Occipital lobe (tissue), 2 donors: ENCODE data around the gene EEF1AKMT3. TPM values are rescaled to one million over a fixed set of nuclear protein-coding genes. Genes with fewer than 3 reads are reported as not detected.
"Not testable (repeated sequence)": the region's sequence is repeated elsewhere in the genome, so short reads cannot be mapped to it uniquely, and the experiment has no call there.

Source experiments
- DNase-seq: peaks from one replicate; lab custom pipeline; 2025; lab: John Stamatoyannopoulos, UW
- total RNA-seq: library from RNA; depleted of rRNA; stranded (reverse); fragments of >200 nt; gene quantifications from one replicate; pipeline ENCODE4 v1.2.3, GENCODE V29; 2014

The EEF1AKMT3 gene
- total RNA-seq, 1 donor from 2014 or later, result 2.2 TPM

GRCh38 chr12:57764662-57765002 lies 7.8 kb upstream of the EEF1AKMT3 start:
- no peak for DNase-seq

GRCh38 chr12:57765003-57765697 lies 7.3 kb upstream of the EEF1AKMT3 start:
- DNase-seq, result no peak

GRCh38 chr12:57765698-57766463 lies 6.5 kb upstream of the EEF1AKMT3 start:
- no peak for DNase-seq

GRCh38 chr12:57766464-57767304 lies 5.7 kb upstream of the EEF1AKMT3 start, which contains the start of gene CYP27B1:
Gene CYP27B1, minus strand, starts transcription at chr12:57767078. Its CDS starts 37 bp downstream, at chr12:57767041.
- no peak for DNase-seq

- no peak for DNase-seq
Measured at GRCh38 chr12:57767305-57767698, 5.1 kb upstream of the EEF1AKMT3 start.

- no peak for DNase-seq
Measured at GRCh38 chr12:57767876-57768275, 4.5 kb upstream of the EEF1AKMT3 start.

GRCh38 chr12:57769594-57769993 lies 2.8 kb upstream of the EEF1AKMT3 start:
- no peak for DNase-seq

- DNase-seq, result no peak
Measured at GRCh38 chr12:57770734-57771133, 1.7 kb upstream of the EEF1AKMT3 start.

GRCh38 chr12:57771236-57771872 lies 1.1 kb upstream of the EEF1AKMT3 start:
- no peak for DNase-seq

GRCh38 chr12:57771873-57772428 lies 463 bp upstream of the EEF1AKMT3 start, which contains the start of gene METTL1:
Gene METTL1, minus strand, starts transcription at chr12:57772105. Its CDS starts 22 bp downstream, at chr12:57772083.
- peak; percentile 95 for DNase-seq

GRCh38 chr12:57774634-57775033 lies 2.2 kb downstream of the EEF1AKMT3 start:
- DNase-seq, result not testable (repeated sequence)

- no peak for DNase-seq
Measured at GRCh38 chr12:57775044-57775443, 2.6 kb downstream of the EEF1AKMT3 start.

GRCh38 chr12:57775563-57776246 lies 3.3 kb downstream of the EEF1AKMT3 start:
- DNase-seq, result no peak

GRCh38 chr12:57776247-57776587 lies 3.8 kb downstream of the EEF1AKMT3 start:
- no peak for DNase-seq

- DNase-seq, result no peak
Measured at GRCh38 chr12:57777367-57777766, 5.0 kb downstream of the EEF1AKMT3 start.

GRCh38 chr12:57777911-57778310 lies 5.5 kb downstream of the EEF1AKMT3 start:
- no peak for DNase-seq

GRCh38 chr12:57779736-57780135 lies 7.3 kb downstream of the EEF1AKMT3 start:
- no peak for DNase-seq

GRCh38 chr12:57780284-57780897 lies 8.0 kb downstream of the EEF1AKMT3 start:
- no peak for DNase-seq

- no peak for DNase-seq
Measured at GRCh38 chr12:57781244-57781643, 8.8 kb downstream of the EEF1AKMT3 start.

- DNase-seq, result no peak
Measured at GRCh38 chr12:57781801-57782200, 9.4 kb downstream of the EEF1AKMT3 start.
